OCI-LY3 (cell line): Measurements from ENCODE around the gene GSN.
A peak's percentile ranks its signal among the peaks of the same experiment; 100 is the strongest.

ENCODE experiments used
- H2AFZ ChIP-seq: fragments of 200-600, 300-600 bp; shearing (Covaris generic); 2 replicates; pipeline ENCODE4 v1.6.0; 2014; ENCODE audit warnings: antibody characterized with exemption, low read depth, low read length
- H3K27ac ChIP-seq: fragments of 200-600, 300-600 bp; sonication (generic); 2 replicates; pipeline ENCODE4 v1.5.1; 2014; ENCODE audit warnings: mild to moderate bottlenecking, low read length, moderate library complexity, mixed read lengths
- H3K27me3 ChIP-seq: fragments of 200-600, 300-600 bp; sonication (generic); 2 replicates; pipeline ENCODE4 v1.6.1; 2014; ENCODE audit warnings: low read depth, low read length, mixed read lengths
- H3K36me3 ChIP-seq: fragments of 200-600, 300-600 bp; sonication (generic); replicated peaks from 2 replicates; pipeline ENCODE3; 2014; ENCODE audit warnings: low read depth, low read length, mixed read lengths
- H3K4me1 ChIP-seq: fragments of 300-600, 200-600 bp; sonication (generic); 2 replicates; pipeline ENCODE4 v1.6.1; 2014; ENCODE audit warnings: low read length, mixed read lengths
- H3K4me2 ChIP-seq: fragments of 200-600, 300-600 bp; sonication (generic); 2 replicates; pipeline ENCODE4 v1.6.1; 2014; ENCODE audit warnings: low read length, mixed read lengths
- H3K4me3 ChIP-seq: fragments of 300-600, 200-600 bp; sonication (generic); 2 replicates; pipeline ENCODE4 v1.5.1; 2014; ENCODE audit warnings: antibody characterized with exemption, mild to moderate bottlenecking, low read length, moderate library complexity
- H3K79me2 ChIP-seq: fragments of 300-600, 200-600 bp; shearing (Covaris generic); 2 replicates; pipeline ENCODE4 v1.6.1; 2014; ENCODE audit warnings: mild to moderate bottlenecking, low read length, mixed read lengths
- H3K9ac ChIP-seq: fragments of 300-600, 200-600 bp; shearing (Covaris generic); 2 replicates; pipeline ENCODE4 v1.6.0; 2014; ENCODE audit warnings: mild to moderate bottlenecking, low read length, moderate library complexity
- H3K9me3 ChIP-seq: fragments of 200-600, 300-600 bp; shearing (Covaris generic); 2 replicates; pipeline ENCODE4 v1.6.1; 2014; ENCODE audit warnings: low read length, mixed read lengths; ENCODE audit not compliant: insufficient read depth
- H4K20me1 ChIP-seq: fragments of 200-600, 300-600 bp; sonication (generic); 2 replicates; pipeline ENCODE4 v1.6.1; 2016; ENCODE audit warnings: low read length, mixed read lengths; ENCODE audit not compliant: insufficient read depth
- CTCF ChIP-seq: fragments of 200-600, 300-600 bp; sonication (generic); IDR thresholded peaks from 2 replicates; pipeline ENCODE4 v1.5.1; 2014; ENCODE audit warnings: antibody characterized with exemption, low read length, low read depth
- EZH2phosphoT487 ChIP-seq: fragments of 200-600 bp; shearing (Covaris generic); IDR thresholded peaks from 2 replicates; pipeline ENCODE4 v1.6.1; 2018; ENCODE audit warnings: antibody characterized with exemption, mixed run types, low read depth

GSN gene

GRCh38 chr9:121277026-121277425 is 9.1 kb downstream of the GSN start:
- Histone ChIP-seq H3K4me2 (no peak overlapping the region), H4K20me1 (no peaks in the 10 kb centered on the region), H3K9me3 (no peaks in the 10 kb centered on the region), H3K36me3 (no peaks in the 10 kb centered on the region), H3K27ac (no peak overlapping the region), H3K4me1 (peaks cover 12% of the 10 kb centered on the region), H3K9ac (no peak overlapping the region), H3K4me3 (no peak overlapping the region), H2AFZ (no peak overlapping the region), H3K27me3 (0 out of 2 replicates have a peak, but pooled peaks cover 4% of the 10 kb centered on the region), H3K79me2 (no peaks in the 10 kb centered on the region)
- TF ChIP-seq CTCF, result no peak
- TF ChIP-seq EZH2phosphoT487, result no peak

DNA sequence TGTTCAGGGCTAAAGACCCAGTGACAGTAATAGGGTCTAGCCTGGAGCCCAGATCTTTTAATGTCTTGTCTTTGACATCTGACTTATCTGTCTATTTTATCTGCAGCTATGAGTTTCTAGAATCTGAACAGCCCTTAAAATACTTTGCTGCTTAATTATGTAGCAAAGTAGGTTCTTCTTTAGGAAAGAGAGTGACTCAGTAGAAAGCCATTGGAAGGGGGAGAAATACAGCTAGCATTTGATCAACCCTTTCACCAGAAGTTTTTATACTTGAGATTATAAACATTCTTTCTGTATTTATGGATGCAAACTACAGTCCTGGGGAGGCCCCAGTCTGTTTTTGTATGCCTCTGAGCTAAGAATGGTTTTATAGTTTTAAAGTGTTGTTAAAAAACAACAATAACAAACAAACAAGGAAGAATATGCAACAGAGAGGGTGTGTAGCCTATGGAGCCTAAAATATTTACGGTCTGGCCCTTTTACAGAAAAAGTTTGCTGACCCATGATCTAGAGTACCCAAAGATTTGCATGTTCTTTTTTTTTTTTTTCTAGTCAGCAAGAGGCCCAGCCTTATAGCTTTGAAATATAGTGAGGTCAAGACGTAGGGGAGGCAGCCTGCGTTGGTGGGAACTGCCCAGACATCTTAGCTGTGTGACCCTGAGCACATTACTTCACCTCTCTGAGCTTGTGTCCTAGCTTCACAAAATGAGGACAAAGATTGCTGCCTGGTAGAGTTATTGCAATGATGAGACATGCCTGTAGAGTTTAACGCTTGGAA is 9.7 kb downstream of the GSN start:
- 0 out of 2 replicates have a peak, but pooled peaks cover 4% of the 10 kb centered on the region for H3K27me3 ChIP-seq
- no peak overlapping the region for H3K4me2 ChIP-seq
- no peaks in the 10 kb centered on the region for H3K79me2 ChIP-seq
- peaks cover 16% of the 10 kb centered on the region for H3K4me1 ChIP-seq
- H3K27ac ChIP-seq, result no peak overlapping the region
- H3K9me3 ChIP-seq, result no peaks in the 10 kb centered on the region
- no peaks in the 10 kb centered on the region for H3K36me3 ChIP-seq
- TF ChIP-seq EZH2phosphoT487, result no peak
- no peak for TF ChIP-seq CTCF
- no peak overlapping the region for H2AFZ ChIP-seq
- H3K4me3 ChIP-seq, result no peak overlapping the region
- no peak overlapping the region for H3K9ac ChIP-seq
- no peaks in the 10 kb centered on the region for H4K20me1 ChIP-seq

DNA sequence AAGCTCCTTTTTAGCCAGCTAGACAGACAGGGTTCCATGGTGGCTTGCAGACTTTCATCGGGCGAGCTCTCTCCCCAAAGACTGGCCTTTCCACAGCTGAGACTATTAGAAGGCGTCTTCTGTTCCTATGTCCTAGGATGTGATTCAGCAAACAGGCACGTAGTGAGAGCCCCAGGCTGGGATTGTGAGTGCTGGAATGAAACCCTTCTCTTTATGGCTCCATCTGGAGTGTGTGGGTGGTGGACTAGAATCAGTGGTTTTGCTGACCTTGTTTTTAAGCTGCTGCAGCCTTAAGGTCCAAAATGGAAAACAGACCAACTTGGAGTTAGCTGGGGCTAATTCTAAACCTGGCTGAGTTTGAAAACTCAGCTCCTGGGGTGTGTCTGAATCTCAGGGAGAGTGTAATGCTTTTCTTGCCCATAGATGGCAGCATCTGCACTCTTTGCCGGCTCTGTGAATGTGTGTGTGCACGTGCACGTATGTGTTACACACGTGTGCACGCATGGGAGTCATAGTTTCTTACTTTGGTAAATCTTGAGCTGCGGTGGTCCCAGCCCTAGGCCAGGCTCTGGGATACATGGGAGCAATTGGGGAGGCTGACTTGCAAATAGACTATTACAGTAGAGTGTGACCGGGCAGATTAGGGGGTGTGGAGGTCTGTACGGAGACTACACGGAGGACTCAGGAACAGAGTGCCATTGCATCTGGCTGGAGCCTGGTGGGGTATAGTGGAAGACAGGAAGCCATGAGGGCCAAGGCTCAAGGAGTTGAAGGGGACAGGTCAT is 10.7 kb downstream of the GSN start:
- Histone ChIP-seq H2AFZ (peak overlapping the region; percentile 33; the same call in 1 of the 2 replicates), H3K27me3 (0 out of 2 replicates have a peak, but pooled peaks cover 4% of the 10 kb centered on the region), H3K9ac (no peak overlapping the region), H4K20me1 (no peaks in the 10 kb centered on the region), H3K79me2 (no peaks in the 10 kb centered on the region), H3K4me3 (peak overlapping the region; percentile 21; the same call in 1 of the 2 replicates), H3K4me1 (peaks cover 19% of the 10 kb centered on the region), H3K4me2 (peak overlapping the region; percentile 47), H3K9me3 (no peaks in the 10 kb centered on the region), H3K36me3 (no peaks in the 10 kb centered on the region), H3K27ac (no peak overlapping the region)
- TF ChIP-seq CTCF (peak; percentile 83), EZH2phosphoT487 (no peak)

GRCh38 chr9:121279776-121280388 is 11.9 kb downstream of the GSN start:
- Histone ChIP-seq H3K4me2 (no peak overlapping the region), H3K9me3 (no peaks in the 10 kb centered on the region), H2AFZ (no peak overlapping the region), H3K79me2 (no peaks in the 10 kb centered on the region), H3K27me3 (0 out of 2 replicates have a peak, but pooled peaks cover 4% of the 10 kb centered on the region), H3K9ac (no peak overlapping the region), H3K4me1 (peaks cover 25% of the 10 kb centered on the region), H3K27ac (no peak overlapping the region), H3K36me3 (no peaks in the 10 kb centered on the region), H3K4me3 (no peak overlapping the region), H4K20me1 (no peaks in the 10 kb centered on the region)
- no peak for TF ChIP-seq CTCF
- no peak for TF ChIP-seq EZH2phosphoT487
